GM21423 (cell line): ENCODE measurements around the gene RBM48.
"Not testable (repeated sequence)": the region's sequence is repeated elsewhere in the genome, so short reads cannot be mapped to it uniquely, and the experiment has no call there.

Experiments
- ATAC-seq: cut with Tn5 transposase; IDR thresholded peaks from one replicate; pipeline ENCODE4 v1.9.1; 2021; ENCODE audit warnings: mild to moderate bottlenecking, moderate library complexity; ENCODE audit not compliant: unreplicated experiment

RBM48 gene

DNA sequence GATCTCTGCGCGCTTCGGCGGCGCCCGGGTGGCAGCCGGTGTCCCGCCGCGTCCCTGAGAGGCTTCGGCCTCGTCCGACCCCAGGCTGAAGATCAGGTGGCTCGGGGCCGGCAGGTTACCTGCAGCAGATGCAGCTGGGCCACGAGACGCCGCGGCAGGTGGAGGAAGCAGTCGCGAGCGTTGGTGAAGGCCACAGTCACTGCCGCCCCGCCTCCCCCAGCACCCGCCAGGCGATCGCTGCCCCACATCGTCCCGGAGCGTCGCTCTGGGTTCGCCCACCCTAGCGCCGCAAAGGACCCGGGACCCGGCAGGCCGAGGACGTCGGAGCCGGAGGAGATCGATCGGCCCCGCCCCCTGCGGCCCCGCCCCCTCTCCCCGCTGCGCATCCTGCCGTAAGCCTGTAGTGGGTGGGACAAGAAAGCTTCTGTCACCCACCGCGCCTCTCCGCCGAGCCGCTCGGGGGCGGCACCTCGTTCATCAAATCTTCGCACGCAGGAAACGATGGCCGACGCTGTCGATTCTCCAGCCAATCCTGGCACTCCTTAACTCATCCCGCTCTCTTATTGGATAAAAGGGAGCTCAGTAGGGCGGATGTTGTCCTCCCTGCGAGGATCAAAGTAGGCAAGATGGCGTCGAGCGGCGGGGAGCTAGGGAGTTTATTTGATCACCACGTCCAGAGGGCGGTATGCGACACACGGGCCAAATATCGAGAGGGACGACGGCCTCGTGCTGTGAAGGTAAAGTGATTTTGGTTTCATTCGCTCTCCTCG is at the start of gene RBM48, which contains the start of gene PEX1:
Gene RBM48 (plus strand): TSS at position 608 of the 770 bp plus-strand sequence. CDS start 19 bp downstream, at position 627.
Gene PEX1 (minus strand): TSS at position 333 of the 770 bp plus-strand sequence. CDS start 85 bp downstream, at position 248.
- peak; percentile 94 for ATAC-seq

DNA sequence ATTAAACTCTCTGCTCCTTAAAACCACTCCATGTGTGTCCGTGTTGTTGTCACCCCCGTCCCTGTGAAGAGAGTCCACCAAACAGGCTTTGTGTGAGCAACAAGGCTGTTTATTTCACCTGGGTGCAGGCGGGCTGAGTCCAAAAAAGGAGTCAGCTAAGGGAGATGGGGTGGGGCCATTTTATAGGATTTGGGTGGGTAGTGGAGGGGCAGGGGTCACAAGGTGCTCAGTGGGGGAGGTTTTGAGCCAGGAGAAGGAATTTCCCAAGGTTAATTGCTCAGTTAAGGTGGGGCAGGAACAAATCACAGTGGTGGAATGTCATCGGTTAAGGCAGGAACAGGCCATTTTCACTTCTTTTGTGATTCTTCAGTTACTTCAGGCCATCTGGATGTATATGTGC is 49.4 kb upstream of the RBM48 start:
- not testable (repeated sequence) for ATAC-seq

DNA sequence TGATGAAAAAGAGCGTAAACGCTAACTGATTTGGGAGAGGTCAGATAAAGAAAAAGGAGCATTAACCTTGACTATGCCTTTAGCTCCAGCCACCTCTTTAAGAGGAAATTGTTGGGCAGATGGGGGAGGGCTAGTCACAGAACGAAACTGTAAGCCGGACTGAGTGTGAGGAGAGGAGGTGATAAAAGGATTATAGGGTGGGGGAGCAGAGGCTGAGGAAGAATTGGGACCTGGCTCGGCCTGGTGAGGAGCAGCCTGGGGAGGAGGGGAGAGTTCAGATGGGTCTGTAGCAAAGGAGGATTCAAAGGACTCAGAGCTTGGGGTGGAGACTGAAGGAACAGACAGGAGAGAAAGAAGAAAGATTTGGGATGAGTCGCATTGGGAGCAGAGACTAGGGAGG is 45.0 kb upstream of the RBM48 start:
- not testable (repeated sequence) for ATAC-seq

DNA sequence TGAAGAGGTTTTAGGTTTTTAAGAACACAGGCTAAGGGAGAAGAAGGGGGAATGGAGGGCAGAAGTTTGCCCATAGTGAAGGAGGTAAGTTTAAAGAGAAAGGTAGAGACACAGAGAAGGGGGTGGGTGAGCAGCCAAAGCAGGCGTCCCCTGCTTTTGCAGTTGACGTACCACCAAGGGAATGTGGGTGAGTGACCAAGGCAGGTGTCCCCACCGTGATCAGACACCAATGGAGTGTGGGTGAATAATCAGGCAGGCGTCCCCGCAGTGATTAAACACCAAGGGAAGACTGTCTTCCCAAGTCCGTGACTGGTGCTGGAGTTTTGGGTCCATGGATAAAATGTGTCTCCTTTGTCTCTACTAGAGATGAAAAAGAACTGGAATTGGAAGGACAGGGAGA is 44.4 kb upstream of the RBM48 start:
- ATAC-seq: not testable (repeated sequence)

DNA sequence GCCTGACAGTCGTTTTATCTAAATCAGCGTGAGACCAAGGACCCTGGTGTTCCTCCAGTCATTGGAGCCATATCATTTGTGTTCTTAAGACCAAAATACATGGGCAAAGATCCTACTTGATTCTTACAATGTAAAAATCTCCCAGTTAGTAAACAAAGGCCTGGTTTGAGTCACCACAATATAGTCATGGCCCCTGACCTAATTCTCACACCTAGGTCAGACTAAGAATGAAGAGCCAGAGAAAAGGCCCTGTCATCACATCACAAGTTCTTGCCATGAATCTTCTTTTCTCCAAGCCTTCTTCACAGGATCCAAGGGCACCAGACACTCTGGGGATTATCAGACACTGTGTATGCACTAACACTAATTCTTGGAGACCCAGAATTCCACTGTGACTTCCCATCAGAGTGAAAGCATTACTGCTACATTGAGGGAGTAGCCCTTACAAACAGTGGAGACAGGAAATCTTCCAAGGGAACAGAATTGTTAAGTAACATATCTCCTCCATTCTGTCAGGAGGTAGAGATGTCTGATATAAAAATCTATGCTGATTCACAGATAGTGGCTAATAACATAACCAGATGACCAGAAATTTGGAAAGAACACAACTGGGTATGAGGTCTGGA is 43.2 kb upstream of the RBM48 start:
- no peak for ATAC-seq

DNA sequence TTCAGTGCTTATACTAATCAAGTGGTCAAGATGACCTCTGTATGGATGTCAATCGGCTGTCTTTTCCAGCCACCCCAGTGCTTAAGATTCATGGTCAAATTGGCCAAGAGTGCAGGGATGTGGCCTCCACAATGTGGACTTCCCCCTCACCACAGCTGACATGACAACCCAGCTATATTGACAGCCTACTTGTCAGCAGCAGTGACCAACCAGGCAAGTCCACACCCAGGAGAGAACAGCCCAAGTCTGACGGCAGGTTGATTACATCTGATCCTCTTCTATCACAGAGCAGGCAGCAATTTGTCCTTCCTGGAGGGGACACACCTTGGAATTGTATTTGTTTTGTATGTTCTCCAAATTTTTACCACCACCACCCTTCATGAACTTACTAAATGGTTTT is 42.6 kb upstream of the RBM48 start:
- no peak for ATAC-seq

DNA sequence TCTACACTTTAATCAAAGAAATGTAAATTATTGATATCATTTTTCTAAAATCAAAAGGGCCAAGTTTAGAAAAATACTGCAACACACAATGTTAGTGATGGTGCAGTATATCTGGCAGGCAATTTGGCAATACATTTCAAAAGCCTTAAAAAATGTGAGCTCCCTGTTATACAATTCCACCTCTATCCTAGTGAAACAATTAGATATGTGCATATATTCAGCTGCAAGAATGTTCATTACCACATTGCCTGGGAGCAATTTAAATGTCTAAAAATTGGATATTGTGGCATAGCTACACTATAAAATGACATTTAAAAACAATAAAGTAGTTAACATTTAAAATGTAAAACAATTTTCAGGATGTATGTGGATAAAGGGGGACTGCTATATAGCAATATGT is 40.8 kb upstream of the RBM48 start:
- ATAC-seq: no peak

DNA sequence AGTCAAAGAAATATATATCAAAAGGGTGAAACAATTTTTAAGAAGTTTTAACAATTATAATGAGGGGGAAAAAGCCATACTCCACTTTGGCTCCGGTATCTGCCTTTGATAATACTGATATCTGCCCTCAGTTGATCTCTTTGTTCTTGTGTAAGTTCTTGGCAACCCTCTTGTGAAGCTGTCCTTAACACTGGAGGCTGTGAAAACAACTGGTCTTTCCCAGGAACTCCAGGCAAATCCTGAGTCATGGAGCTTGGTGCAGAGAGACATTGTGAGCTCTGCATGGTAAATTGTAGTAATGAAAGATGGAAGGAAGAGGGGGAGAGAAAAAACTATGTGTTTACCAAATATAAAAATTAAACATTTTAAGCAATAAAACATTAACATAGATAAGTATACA is 39.0 kb upstream of the RBM48 start:
- ATAC-seq: no peak

DNA sequence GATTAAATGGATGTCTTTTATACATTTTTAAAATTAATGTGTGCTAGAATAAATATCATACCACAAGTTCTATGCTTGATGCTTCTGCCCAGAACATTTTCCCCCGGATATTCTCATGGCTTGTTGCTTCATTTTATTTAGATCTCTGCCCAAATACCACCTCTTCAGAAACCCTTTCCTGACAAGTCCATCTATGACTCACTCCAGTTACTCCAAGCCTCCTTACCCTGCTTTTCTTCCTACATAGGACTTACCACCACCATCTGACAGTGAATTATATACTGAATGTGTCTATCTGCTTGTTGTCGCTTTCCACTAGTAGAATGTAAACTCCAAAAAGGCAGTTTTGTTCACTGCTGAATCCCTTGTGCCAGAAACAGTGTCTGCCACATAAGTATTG is 31.7 kb upstream of the RBM48 start:
- no peak for ATAC-seq

DNA sequence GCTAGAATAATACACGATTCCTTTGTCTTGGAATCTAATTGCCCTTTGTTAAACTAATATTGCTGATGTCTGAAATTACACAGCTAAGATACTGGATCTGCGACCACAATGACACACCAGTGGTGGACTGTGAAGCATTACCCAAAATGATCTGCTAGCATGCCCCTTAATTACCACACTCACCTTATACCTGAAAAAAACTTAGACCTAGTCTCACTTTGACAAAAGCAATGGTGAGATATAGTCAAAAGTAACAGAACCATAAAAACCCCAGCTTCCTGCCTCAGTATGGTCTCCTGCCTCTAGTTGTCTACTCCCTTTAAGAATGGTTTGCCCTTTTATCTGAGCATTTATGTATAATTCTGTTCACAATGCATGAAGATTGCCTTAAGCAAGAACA is 30.0 kb upstream of the RBM48 start:
- ATAC-seq: no peak

DNA sequence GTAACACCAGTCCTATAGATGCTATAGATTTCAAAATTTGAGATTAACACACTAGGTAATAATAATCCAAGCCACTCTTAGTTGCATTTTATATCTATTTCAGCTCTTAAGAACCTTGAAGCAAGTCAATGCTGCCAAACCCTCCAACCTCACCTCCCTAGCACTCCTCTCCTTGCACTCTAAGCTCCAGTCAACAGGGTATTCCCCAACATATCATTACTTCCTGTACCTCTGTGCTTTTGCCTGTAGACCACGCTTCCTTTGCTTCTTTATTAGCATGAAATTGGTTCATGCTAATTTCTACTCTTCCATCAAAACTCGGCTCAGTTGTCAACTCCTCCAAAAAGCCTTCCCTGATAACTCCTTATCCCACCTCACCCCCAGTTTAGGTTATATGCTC is 24.8 kb upstream of the RBM48 start:
- ATAC-seq: no peak

DNA sequence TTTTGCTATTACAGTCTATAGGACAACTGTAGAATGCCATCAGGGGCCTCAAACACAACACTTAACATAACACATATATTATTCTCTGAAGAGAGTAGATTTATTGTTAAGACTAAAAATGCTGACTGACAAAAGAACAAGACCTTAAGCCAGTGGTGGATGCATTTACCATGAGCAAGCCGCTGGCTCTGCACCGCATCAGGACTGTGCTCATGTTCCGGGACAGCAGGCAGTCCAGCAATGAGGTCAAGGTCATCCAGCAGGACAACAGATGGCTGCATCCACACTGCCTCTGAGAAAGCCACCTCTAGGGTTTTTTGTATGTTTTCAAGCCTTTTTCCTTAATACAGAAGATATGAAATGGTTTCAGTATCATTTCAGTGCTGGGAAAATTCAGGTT is 24.0 kb upstream of the RBM48 start:
- ATAC-seq: no peak

DNA sequence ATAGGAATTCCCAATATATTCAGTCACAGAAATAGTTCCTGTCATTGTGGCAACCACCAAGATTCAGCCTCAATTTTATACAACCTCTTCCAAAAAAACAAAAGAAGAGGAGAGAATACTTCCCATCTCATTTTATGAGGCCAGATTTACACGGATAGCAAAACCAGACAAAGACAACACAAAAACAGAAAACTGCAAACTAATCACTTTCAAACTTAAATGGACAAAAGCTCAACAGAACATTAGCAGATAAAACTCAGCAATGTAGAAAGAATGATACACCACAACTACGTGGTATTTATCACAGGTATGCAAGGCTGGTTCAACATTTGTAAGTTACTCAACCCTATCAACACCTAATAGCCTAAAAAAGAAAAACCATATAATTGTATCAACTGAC is 22.2 kb upstream of the RBM48 start:
- ATAC-seq: no peak

DNA sequence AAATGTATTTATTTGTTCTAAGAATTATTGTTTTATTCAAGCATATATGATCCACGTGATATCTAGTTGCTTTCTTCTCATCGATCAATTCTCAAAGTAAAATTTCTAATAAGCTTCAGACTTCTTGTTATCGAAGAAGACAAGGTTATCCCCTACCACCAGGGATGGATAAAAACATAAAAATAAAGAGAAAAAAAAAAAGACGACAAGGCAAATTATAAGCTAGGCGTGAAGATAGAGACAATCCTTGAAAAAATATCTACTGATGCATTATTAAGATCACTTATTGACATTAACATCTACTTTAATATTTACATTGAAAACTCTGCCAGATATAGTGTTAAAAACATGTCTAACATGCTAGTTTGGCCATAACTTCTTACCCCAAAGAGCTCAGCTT is 19.6 kb upstream of the RBM48 start:
- ATAC-seq: no peak

DNA sequence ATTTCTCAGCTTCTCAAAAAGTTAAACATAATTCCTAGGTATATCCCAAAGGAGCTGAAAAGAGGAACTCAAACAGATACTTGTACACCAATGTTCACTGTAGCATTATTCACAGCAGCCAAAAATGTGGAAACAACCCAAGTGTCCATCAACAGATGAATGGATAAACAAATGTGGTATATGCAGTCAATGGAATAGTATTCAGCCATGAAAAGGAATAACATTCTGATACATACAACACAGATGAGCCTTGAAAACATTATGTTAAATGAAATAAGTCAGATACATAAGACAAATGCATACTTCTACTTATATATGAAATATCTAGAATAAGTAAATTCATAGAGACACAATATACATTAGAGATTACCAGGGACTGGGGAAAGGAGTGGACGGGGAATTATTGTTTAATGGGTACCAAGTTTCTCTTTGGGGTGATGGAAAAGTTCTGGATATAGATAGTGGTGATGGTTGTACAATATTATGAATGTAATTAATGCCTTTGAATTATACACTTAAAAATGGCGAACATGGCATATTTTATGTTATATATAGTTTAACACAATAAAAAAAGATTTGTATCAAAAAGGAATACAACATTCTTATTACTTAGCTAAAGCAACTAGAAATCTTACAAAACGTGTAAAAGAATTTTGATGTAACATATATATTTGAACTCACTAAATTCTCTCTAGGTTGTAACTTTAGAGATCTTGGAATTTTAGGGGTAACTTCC is 15.3 kb upstream of the RBM48 start:
- no peak for ATAC-seq

DNA sequence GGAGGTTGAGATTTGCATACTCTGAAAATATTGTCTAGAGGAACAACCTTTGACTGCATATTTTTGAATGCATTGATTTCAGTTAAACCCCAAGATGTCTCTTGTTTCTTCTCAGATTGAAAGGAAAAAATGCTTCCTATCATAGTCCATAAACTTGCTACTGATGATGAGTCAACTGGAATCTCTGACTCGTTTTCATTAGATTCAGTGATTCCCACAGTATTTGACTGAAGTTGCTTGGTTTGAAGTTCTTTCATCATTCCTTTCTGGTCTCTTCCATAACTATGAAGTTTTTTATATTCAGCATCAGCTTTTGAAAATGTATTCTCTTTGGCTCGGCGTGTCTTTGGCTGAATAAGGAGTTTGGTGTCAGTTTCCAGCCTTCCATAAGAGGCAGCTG is 11.0 kb upstream of the RBM48 start:
- ATAC-seq: no peak

DNA sequence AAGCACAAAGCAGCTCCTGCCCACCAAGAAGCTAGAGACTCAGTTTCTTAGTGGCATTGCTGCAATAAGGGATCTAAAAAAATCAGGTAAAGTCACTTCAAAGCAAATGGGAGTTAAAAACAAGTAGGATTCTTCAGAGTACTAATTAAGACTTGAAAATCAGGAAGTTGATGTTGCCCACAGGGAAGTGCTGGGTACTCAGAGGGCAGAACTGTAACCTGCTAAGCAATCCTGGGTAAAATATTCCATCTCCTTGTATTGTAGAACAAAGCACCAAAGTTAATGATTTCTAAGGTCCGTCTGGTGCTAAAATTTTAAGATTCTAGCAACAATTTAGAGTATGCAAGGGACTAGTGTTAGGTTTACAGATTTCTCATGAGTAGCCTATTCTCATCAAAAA is 8.6 kb upstream of the RBM48 start:
- ATAC-seq: no peak

DNA sequence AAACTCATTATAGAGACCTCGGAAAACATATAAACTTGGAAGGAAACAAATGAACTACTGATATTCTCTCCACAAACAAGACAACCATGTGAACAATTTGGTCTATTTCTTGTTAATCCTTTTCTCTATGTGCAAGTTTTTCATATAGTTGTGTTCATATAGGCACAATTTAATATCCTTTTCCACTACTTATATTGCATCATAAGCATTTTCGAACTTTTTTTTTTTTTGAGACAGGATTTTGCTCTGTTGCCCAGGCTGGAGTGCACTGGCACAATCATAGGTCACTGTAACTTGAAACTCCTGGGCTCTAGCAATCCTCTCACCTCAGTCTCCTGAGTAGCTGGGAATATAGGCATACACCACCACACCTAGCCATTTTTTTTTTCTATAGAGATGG is 5.5 kb upstream of the RBM48 start:
- no peak for ATAC-seq

DNA sequence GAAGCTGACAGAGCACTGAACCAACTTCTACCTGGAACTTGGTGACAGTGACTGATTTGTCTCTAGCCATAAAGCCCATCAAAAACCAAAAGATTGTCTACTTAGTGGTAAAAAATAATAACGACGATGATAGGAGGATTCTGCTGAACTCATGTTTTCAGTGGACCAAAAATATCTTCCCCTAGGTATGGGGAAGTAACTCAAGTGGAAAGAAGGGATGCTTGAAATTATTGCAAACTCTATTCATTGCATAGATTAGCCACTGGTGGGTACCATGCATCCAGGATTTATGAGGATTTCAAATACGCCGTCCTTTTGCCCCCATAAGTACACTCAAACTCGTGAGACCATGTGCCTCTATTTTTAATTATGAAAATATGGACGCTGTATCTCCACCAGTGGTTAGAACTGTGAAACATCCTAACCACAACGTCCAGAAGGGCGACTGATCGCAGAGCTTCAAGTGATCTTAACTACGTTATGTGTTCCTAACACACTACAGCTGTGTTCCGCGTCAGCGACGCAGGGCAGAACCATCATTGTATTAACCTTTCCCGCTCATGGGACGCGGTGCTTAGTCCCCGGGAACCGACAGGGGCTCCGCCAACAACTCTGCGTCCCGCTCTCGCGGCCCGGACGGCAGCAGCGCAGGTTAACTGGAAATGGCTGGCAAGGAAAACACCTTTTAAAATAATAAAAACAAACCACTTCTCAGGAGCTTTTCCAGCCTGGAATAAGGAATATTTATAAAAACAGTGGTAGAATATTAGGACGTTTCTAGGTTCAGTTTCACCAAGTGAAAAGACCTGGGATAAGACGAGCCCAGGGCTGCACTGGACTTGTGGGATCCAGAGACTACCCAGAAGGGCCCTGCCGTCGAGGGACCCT is 1.1 kb upstream of the RBM48 start:
- ATAC-seq: peak; percentile 30

DNA sequence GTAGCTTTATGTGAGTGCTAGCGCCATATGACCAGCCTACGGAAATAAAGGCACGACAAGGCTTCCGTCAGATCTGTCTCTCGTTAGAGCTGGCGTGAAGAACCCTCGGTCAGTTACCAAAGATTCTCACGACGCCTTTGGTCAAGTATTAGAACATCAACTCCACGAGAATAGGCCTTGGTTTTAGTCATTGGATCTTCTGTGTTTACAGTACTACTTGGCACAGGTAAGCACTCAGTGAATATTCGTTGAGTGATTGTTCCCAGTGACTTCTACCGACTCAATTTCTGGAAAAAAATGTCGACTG is 316 bp downstream of the RBM48 start:
- peak; percentile 3 for ATAC-seq

DNA sequence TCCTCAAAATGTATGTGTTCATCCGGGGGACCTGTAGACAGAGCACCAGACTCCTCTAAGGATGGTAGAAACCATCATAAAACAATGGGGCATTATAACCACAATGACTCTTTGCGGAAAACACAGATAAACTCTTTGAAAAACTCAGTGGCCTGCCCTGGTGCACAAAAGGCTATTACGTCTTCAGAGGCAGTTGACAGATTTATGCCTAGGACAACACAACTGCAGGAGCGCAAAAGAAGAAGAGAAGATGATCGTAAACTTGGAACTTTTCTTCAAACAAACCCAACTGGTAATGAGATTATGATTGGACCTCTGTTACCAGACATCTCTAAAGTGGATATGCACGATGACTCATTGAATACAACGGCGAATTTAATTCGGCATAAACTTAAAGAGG is 6.0 kb downstream of the RBM48 start:
- ATAC-seq: no peak
